ENCODE measurements around the gene SMIM10.
"Not testable (repeated sequence)": the region's sequence is repeated elsewhere in the genome, so short reads cannot be mapped to it uniquely, and the experiment has no call there.

Gene SMIM10

DNA sequence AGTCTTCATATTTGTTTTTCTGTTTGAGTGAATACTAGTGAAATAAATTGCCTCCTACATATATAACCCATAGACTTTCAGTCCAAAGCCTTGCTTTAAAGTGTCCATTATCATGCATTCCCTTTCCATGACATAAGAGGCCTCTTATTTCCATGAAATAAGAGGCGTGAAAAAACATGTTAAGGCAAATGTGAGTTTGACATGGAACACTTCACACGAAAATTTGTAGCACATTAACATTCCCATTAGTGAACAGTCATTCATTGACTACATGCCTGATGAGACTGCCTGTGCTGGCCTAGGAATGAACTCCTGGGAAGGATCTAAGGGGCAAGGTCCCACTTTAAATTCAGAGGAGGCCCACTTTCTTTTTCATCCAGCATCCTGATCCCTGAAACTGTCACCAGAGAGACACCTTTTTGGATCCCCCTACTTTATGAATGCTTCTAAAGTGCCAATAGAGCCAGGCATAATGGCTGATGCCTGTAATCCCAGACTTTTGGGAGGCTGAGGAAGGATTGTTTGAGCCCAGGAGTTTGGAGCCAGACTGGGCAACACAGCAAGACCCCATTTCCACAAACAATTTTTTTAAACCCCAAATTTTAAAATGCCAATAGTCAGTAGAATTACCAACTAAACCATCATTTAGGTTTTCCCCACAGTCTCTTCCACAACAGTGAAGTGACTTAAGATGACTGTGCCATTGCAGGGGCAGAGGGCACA lies 24.9 kb downstream of the SMIM10 start:
- Histone ChIP-seq H3K36me3 (ENCODE audit: control insufficient read depth, insufficient read depth, low read length, severe bottlenecking) (no peaks in the 10 kb centered on the region), H3K4me1 (ENCODE audit: control insufficient read depth, insufficient read depth, low read length) (no peaks in the 10 kb centered on the region)
- no peak for DNase-seq (ENCODE audit: low read depth)

GRCh38 chrX:135019890-135020289 lies 29.1 kb downstream of the SMIM10 start:
- H3K9me3 ChIP-seq (ENCODE audit: control insufficient read depth, low read length); H3K9ac ChIP-seq (ENCODE audit: low read length); H3K27me3 ChIP-seq (replicated peaks; ENCODE audit: control insufficient read depth, insufficient read depth, low read length); DNase-seq (ENCODE audit: low read depth); H3K4me3 ChIP-seq (ENCODE audit: low read length); H3K36me3 ChIP-seq (ENCODE audit: control insufficient read depth, insufficient read depth, low read length, severe bottlenecking); H3K4me1 ChIP-seq (ENCODE audit: control insufficient read depth, insufficient read depth, low read length): not testable (repeated sequence)

More for the DNA sequence above, 24.9 kb downstream of the SMIM10 start:
- no peaks in the 10 kb centered on the region for H3K9me3 ChIP-seq (ENCODE audit: control insufficient read depth, low read length)
- no peak overlapping the region for H3K9ac ChIP-seq (ENCODE audit: low read length)
- no peaks in the 10 kb centered on the region for H3K27me3 ChIP-seq (replicated peaks; ENCODE audit: control insufficient read depth, insufficient read depth, low read length)
- no peak overlapping the region for H3K4me3 ChIP-seq (ENCODE audit: low read length)

GRCh38 chrX:135023791-135024190 lies 33.0 kb downstream of the SMIM10 start:
- not testable (repeated sequence) for H3K4me3 ChIP-seq (ENCODE audit: low read length); H3K36me3 ChIP-seq (ENCODE audit: control insufficient read depth, insufficient read depth, low read length, severe bottlenecking); H3K9me3 ChIP-seq (ENCODE audit: control insufficient read depth, low read length); H3K9ac ChIP-seq (ENCODE audit: low read length); H3K4me1 ChIP-seq (ENCODE audit: control insufficient read depth, insufficient read depth, low read length); DNase-seq (ENCODE audit: low read depth); H3K27me3 ChIP-seq (replicated peaks; ENCODE audit: control insufficient read depth, insufficient read depth, low read length)

GRCh38 chrX:135024526-135024925 lies 33.7 kb downstream of the SMIM10 start:
- Histone ChIP-seq H3K4me3 (ENCODE audit: low read length) (no peak overlapping the region), H3K9ac (ENCODE audit: low read length) (no peak overlapping the region), H3K9me3 (ENCODE audit: control insufficient read depth, low read length) (no peaks in the 10 kb centered on the region), H3K36me3 (ENCODE audit: control insufficient read depth, insufficient read depth, low read length, severe bottlenecking) (no peaks in the 10 kb centered on the region), H3K27me3 (replicated peaks; ENCODE audit: control insufficient read depth, insufficient read depth, low read length) (no peaks in the 10 kb centered on the region), H3K4me1 (ENCODE audit: control insufficient read depth, insufficient read depth, low read length) (peaks cover 8% of the 10 kb centered on the region)
- no peak for DNase-seq (ENCODE audit: low read depth)

GRCh38 chrX:135030207-135030963 lies 39.6 kb downstream of the SMIM10 start:
- not testable (repeated sequence) for DNase-seq (ENCODE audit: low read depth); H3K4me1 ChIP-seq (ENCODE audit: control insufficient read depth, insufficient read depth, low read length); H3K9me3 ChIP-seq (ENCODE audit: control insufficient read depth, low read length); H3K9ac ChIP-seq (ENCODE audit: low read length); H3K27me3 ChIP-seq (replicated peaks; ENCODE audit: control insufficient read depth, insufficient read depth, low read length); H3K4me3 ChIP-seq (ENCODE audit: low read length)
- peaks cover 21% of the 10 kb centered on the region for H3K36me3 ChIP-seq (ENCODE audit: control insufficient read depth, insufficient read depth, low read length, severe bottlenecking)

GRCh38 chrX:135041149-135042123 lies 50.6 kb downstream of the SMIM10 start:
- not testable (repeated sequence) for DNase-seq (ENCODE audit: low read depth); H3K27me3 ChIP-seq (replicated peaks; ENCODE audit: control insufficient read depth, insufficient read depth, low read length); H3K9ac ChIP-seq (ENCODE audit: low read length); H3K4me1 ChIP-seq (ENCODE audit: control insufficient read depth, insufficient read depth, low read length); H3K9me3 ChIP-seq (ENCODE audit: control insufficient read depth, low read length); H3K4me3 ChIP-seq (ENCODE audit: low read length)
- peaks cover 12% of the 10 kb centered on the region for H3K36me3 ChIP-seq (ENCODE audit: control insufficient read depth, insufficient read depth, low read length, severe bottlenecking)

Measured in adipocyte (in vitro differentiated cells).